Activated naive CD4-positive, alpha-beta T cell treated with Interleukin-2 at 50 U/mL for 16 hours (primary cell): ENCODE data around the gene OR2A7.
"Not testable (repeated sequence)": the region's sequence is repeated elsewhere in the genome, so short reads cannot be mapped to it uniquely, and the experiment has no call there.

Experiments used
- DNase-seq: peaks from one replicate; pipeline ENCODE4 v3.0.0-alpha.2; 2020

OR2A7 gene

DNA sequence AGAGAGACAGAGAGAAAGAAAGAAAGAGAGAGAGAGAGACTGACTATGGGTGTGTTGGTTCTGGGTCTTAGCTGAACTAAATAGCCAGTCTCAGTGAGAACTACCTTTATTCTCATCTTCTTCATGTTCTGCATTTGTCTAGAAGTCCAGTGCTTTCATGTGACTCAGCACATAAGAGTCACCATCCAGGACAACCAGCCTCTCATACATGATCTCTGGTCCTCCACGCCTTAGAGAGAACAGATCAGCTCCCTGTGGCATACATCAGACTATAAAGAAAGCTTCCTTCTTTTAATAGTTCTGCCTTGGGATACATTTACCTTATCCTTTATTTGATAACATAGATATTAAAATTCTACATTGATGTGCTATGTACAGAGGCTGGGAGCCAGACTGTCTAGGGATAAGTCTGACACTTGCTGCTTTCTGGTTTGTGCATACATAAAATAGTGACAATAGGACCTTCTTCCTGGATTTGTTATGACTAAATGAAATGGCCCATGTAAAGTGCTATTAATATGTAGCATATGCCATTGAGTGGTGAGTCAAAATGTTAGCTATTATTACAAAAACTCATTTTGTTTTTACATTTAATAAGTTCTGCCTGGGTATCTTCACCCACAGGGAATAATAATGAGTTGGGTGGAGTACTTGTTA, 16.8 kb downstream of the OR2A7 start:
- DNase-seq: not testable (repeated sequence)

DNA sequence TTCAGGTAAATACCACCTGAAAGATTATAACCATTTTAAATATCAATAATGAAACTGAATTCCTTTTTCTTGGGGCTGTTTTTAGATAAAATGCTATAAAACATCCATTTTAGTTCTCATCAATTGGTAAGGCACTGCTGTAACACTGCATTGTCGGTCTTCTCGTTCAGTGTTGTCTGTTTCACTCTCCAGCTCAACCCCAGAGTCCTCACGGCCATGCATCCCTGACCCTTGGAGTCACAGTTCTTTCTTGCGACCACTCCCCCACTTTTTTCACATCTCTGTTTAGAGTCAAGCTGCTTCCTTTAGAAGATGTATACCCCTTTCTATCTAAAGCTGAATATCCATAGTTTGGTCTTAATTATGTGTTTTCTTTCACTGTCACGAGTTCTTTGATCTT, 17.6 kb downstream of the OR2A7 start:
- not testable (repeated sequence) for DNase-seq

DNA sequence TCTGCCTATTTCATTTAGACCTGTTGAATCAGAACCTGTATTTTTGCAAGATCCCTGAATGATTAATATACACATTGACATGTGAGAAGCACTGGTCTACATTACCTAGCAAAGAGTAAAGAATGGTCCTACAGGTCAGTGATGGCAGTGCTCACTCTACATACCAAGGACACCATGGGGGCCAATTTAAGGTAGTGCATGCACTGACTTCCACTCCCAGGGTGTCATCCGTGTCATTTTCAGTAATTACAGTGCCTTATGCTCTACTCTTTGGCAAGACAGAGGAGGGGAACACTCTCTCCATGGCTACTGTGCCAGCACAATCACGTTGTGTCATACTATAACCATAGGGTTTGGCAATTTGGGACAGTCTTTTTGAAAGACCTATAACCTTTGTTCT, 19.2 kb downstream of the OR2A7 start:
- DNase-seq: not testable (repeated sequence)

DNA sequence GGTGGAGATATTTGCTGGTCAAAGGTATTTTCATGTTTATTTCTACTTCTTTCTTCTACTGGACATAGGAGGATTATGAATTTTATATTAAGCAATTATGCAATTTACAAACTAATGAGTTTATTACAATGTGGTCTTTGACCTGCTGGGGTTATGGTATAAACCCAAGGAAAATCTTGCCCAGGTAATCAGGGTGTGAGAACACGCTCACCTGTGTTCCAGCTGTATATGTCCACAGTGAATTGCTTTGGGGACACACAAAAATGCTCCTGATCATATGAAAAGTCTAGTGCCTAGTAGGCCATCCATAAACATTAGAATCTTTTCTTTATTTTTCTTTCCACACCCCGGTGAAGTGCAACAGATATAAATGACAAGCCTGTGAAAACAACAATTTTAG, 25.2 kb downstream of the OR2A7 start, which contains the start of gene OR2A42:
TSS of gene OR2A42 (minus strand) at position 241 of the 400 bp plus-strand sequence. CDS start 6,762 bp downstream, outside the sequence.
- DNase-seq: not testable (repeated sequence)

DNA sequence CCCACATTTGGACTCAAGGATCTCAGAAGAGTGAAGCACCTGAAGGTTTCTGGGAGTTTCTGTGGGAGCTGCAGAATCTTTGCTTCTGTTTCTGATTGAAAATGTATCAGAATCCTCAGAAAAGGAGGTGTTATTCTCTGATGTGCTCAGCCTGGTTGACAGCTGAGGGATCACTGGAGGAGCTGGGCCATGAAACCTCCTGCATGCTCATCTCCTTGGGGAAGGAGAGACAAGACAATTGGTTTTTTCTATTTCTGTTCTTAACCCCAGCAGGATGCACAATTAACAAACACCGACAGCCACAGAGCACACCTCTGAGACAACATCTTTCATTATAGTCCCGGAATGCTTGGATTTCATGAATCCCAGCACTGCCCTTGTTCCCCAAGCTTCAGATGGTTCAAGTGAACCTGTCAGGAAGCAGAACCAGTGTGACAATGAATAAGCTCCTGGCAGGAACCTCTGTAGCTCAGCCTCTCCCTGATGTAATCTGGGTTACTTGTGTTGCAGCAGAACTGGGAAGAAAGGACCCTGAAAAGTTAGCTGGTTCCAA, 26.0 kb downstream of the OR2A7 start:
- not testable (repeated sequence) for DNase-seq

DNA sequence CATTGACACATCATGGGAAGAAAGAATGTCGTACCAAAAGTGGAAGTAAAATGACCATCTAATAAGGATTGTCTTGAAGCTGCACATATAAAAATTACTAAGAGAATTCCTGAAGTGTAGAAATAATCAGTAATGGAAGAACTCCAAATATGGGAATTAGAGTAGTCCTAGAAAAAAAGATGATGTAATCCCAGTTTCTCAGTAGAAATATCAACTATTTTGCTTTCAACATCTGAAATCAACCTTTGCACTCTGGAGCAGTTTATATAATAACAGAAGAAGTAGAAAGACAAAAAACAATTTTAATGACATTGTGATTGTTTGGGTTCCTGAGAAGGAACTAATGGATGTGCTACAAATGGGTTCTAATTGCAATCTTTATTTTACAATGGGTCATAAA, 31.6 kb downstream of the OR2A7 start:
- not testable (repeated sequence) for DNase-seq

DNA sequence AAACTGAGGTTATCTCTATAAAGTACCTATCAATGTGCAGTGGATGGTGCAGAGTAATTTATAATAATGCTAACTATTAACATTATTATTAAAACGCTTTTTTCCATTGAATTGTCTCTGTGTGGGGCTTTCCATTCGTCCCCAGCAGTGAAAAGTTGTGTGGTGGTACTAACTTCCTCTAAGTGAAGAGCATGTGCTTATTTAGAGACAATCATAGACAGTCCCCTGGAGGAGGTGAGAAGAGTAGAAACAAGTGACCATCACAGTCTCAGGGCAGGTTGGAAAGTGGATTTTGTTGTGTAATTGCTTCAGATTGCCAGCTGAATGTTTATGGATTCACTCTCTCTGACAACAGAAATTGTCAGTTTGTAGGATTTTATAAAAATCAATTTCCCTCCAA, 33.6 kb downstream of the OR2A7 start:
- DNase-seq: not testable (repeated sequence)

DNA sequence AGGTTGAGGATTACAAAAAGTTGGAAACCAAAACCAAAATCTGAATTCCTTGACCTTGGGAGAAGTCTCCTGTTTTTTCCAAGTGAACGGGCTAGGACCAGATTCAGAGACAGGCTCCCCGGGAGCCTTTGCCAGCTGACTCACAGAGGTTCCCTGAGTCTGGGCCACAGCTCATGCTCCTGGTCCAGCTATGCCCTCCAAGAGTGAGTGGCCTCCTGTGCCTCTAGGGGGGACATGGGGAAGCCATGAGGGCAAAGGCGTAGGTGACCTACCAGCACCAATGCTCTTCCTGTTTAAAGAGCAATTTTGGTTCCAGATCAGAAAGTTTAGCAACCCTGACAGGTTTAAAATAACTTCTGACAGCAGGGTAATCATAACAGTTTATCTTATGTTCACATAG, 35.8 kb downstream of the OR2A7 start:
- DNase-seq: not testable (repeated sequence)

DNA sequence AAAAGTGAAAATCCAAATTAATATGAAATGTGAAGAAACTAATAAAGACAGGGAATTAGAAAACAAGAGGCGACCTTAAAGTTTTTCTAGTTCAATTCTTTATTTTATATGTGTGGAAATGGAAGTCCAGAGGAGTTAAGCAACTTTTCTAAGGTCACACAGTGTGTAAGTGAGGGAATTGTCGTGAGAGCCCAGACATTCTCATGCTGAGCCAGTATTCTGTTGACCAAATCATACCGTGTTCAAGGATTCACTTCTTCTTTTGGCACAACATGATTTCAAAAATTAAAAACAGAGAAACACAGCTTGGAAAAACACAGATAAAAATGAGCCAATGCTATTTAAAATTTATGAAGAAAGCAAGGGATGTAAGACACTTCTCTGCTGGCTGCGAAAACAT, 37.7 kb downstream of the OR2A7 start:
- DNase-seq: not testable (repeated sequence)

DNA sequence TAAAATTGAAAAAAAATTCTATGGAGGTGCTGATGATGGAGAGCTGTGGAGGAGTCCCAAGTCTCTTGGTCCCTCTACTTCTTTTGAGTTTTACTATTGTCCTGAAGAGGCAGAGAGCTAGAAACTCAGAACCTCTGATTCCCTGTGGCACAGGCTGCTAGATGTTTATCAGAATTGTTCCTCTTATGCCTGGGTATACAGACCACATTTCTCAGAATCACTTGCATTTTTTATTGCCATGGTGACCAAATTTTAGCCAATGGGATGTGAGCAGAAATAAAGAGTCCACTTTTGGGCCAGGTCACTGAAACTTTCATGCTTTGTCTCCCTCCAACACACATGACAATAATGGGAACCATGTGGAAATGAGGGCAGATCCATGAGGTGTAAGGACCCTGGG, 40.9 kb downstream of the OR2A7 start:
- not testable (repeated sequence) for DNase-seq

DNA sequence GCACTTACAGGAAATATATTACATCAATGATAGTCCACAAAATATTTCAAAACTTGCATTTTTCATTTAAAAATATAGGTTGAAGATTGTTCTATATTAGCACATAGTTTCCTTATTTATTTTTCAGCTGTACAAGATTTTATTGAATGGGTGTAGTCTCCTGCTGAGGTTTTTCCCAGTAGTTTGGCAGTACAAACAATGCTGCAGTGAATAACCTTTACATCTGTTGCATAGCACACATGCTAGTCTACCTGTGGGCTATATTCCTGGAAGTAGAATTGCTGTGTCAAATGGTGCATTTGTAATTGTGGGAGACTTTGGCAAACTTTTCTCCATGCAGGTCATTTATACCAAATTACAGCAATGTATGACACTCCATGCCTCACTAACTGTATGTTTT, 44.1 kb downstream of the OR2A7 start:
- not testable (repeated sequence) for DNase-seq

DNA sequence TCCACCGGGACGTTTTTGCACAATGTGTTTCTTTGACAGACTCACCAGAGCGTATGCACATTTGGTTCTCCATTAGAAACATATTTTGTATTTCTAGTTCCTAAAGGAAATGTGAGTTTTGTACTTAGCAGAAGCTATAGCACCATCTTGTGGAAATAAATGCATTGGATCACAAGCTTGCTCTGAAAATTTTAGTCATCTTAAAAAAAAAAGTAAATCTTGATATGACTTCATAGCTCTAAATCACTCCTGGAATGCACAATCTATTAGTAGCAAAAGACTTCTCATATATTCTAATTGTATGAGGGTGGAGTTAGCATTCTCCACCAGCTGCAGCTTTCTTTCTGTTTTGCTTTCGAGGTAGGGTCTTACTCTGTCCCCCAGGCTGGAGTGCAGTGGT, 45.4 kb downstream of the OR2A7 start:
- not testable (repeated sequence) for DNase-seq

DNA sequence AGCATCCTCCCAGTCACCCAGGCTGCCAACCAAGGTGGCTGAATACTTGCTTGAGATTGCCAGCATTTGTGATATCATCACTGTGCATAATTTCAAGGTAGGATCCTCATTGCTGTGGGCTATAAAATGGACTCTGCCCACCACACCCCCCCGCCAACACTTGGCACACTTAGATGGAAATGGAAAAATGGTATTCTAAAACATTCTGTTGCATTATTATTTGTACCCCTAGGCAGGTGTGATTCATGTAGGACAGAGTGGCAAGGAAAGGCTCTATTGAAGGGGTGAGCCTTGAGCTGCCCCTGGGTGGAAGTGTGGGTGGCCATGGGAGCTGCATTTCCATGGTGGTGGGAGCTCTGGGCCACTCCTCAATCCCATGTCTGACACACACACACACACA, 46.0 kb downstream of the OR2A7 start:
- not testable (repeated sequence) for DNase-seq

DNA sequence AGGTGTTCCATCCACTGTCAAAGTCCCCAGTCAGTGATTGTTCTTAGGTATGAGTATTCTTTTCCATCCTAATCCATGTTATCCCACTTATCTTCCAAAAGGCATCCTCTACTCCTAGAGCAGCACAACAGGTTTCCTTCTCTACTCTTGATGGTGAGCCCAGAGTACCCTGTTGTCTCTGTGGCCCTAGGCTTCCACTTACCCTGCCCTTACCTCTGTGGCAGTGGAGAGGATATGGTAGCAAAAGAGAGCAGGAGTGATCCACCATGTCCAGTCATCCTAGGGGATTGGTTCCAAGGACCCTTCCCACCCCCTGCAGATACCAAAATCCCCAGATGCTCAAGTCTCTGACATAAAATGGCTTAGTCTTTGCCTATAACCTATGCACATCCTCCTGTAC, 47.4 kb downstream of the OR2A7 start:
- DNase-seq: not testable (repeated sequence)
